SK-N-SH treated with all-trans-retinoic acid at 6 μM for 48 hours (cell line): ENCODE results near the gene DNAH1.
"Not testable (repeated sequence)": the region's sequence is repeated elsewhere in the genome, so short reads cannot be mapped to it uniquely, and the experiment has no call there.

Source experiments
- ATAC-seq: fragments of 200-7000 bp; cut with Tn5 transposase; 3 replicates; pipeline ENCODE4 v1.9.1; 2020; ENCODE audit warnings: mild to moderate bottlenecking, moderate library complexity
- ARNTL ChIP-seq: fragments of 450-650 bp; formaldehyde crosslinking; IDR thresholded peaks from 2 replicates; pipeline ENCODE4 v1.5.0; 2020; ENCODE audit warnings: low read depth, mild to moderate bottlenecking, moderate library complexity, borderline replicate concordance
- BACH2 ChIP-seq: fragments of 250-450 bp; sonication (Bioruptor Pico); IDR thresholded peaks from 2 replicates; pipeline ENCODE4 v1.9.0; 2021; ENCODE audit warnings: mild to moderate bottlenecking, borderline replicate concordance
- CSRNP3 ChIP-seq: fragments of 250-450 bp; sonication (Bioruptor Pico); IDR thresholded peaks from 2 replicates; pipeline ENCODE4 v1.5.1; 2021; ENCODE audit warnings: mild to moderate bottlenecking, moderate library complexity
- ESRRG ChIP-seq: fragments of 250-450 bp; sonication (Bioruptor Pico); IDR thresholded peaks from 2 replicates; pipeline ENCODE4 v1.6.1; 2021; ENCODE audit warnings: mild to moderate bottlenecking
- GLIS3 ChIP-seq: fragments of 250-450 bp; sonication (Bioruptor Pico); IDR thresholded peaks from 2 replicates; pipeline ENCODE4 v1.5.0; 2020; ENCODE audit warnings: mild to moderate bottlenecking, moderate library complexity
- ISL1 ChIP-seq: fragments of 250-450 bp; sonication (Bioruptor Pico); IDR thresholded peaks from 2 replicates; pipeline ENCODE4 v2.1.2; 2022; ENCODE audit warnings: mild to moderate bottlenecking, moderate library complexity
- OSR1 ChIP-seq: fragments of 250-450 bp; sonication (Bioruptor Pico); IDR thresholded peaks from 2 replicates; pipeline ENCODE4 v1.8.0; 2022; ENCODE audit warnings: moderate library complexity, mild to moderate bottlenecking, inconsistent platforms
- PATZ1 ChIP-seq: fragments of 250-450 bp; sonication (Bioruptor Pico); IDR thresholded peaks from 2 replicates; pipeline ENCODE4 v1.8.0; 2020; ENCODE audit warnings: mild to moderate bottlenecking, moderate library complexity, borderline replicate concordance
- POU6F1 ChIP-seq: fragments of 250-450 bp; sonication (Bioruptor Pico); IDR thresholded peaks from 2 replicates; pipeline ENCODE4 v1.8.0; 2021; ENCODE audit warnings: low read depth, mild to moderate bottlenecking, moderate library complexity, borderline replicate concordance
- PPARA ChIP-seq: fragments of 250-450 bp; sonication (Bioruptor Pico); IDR thresholded peaks from 2 replicates; pipeline ENCODE4 v1.5.0; 2020; ENCODE audit warnings: mild to moderate bottlenecking, borderline replicate concordance
- RARB ChIP-seq: fragments of 250-450 bp; sonication (Bioruptor Pico); IDR thresholded peaks from 2 replicates; pipeline ENCODE4 v1.8.0; 2021; ENCODE audit warnings: mild to moderate bottlenecking, moderate library complexity
- SNAI2 ChIP-seq: fragments of 250-450 bp; sonication (Bioruptor Pico); IDR thresholded peaks from 2 replicates; pipeline ENCODE4 v1.5.0; 2020; ENCODE audit warnings: mild to moderate bottlenecking, moderate library complexity
- TCF4 ChIP-seq: fragments of 250-450 bp; sonication (Bioruptor Pico); IDR thresholded peaks from 2 replicates; pipeline ENCODE4 v1.8.0; 2021; ENCODE audit warnings: mild to moderate bottlenecking, moderate library complexity, borderline replicate concordance
- TOX ChIP-seq: fragments of 250-450 bp; sonication (Bioruptor Pico); IDR thresholded peaks from 2 replicates; pipeline ENCODE4 v1.8.0; 2021; ENCODE audit warnings: mild to moderate bottlenecking, moderate library complexity, borderline replicate concordance
- ZC3H10 ChIP-seq: fragments of 250-450 bp; sonication (Bioruptor Pico); IDR thresholded peaks from 2 replicates; pipeline ENCODE4 v1.5.1; 2021; ENCODE audit warnings: mild to moderate bottlenecking, moderate library complexity
- ZFP3 ChIP-seq: fragments of 250-450 bp; sonication (Bioruptor Pico); IDR thresholded peaks from 2 replicates; pipeline ENCODE4 v1.5.0; 2020; ENCODE audit warnings: mild to moderate bottlenecking, moderate library complexity
- ZFP30 ChIP-seq: fragments of 450-650 bp; formaldehyde crosslinking; IDR thresholded peaks from 2 replicates; pipeline ENCODE4 v1.5.0; 2022; ENCODE audit warnings: mild to moderate bottlenecking, moderate library complexity
- ZNF70 ChIP-seq: fragments of 450-650 bp; formaldehyde crosslinking; IDR thresholded peaks from 2 replicates; pipeline ENCODE4 v1.5.0; 2020; ENCODE audit warnings: mild to moderate bottlenecking, moderate library complexity
- ZNF8 ChIP-seq: fragments of 450-650 bp; formaldehyde crosslinking; IDR thresholded peaks from 2 replicates; pipeline ENCODE4 v1.5.0; 2020; ENCODE audit warnings: mild to moderate bottlenecking, moderate library complexity
- TF ChIP-seq, protein P1 (sequence below): fragments of 250-450 bp; sonication (Bioruptor Pico); IDR thresholded peaks from 2 replicates; pipeline ENCODE4 v1.5.1; 2020; ENCODE audit warnings: low read depth, mild to moderate bottlenecking, moderate library complexity
- TF ChIP-seq, protein P2 (sequence below): fragments of 250-450 bp; sonication (Bioruptor Pico); IDR thresholded peaks from 2 replicates; pipeline ENCODE4 v1.5.0; 2020; ENCODE audit warnings: mild to moderate bottlenecking, moderate library complexity

The DNAH1 gene

GRCh38 chr3:52269776-52270175, 46.3 kb upstream of the DNAH1 start:
- TF ChIP-seq TCF4 (CRISPR knock-in tag) (no peak), RARB (no peak), ESRRG (CRISPR knock-in tag) (no peak), SNAI2 (CRISPR knock-in tag) (no peak), TOX (CRISPR knock-in tag) (no peak), ZNF70 (no peak), BACH2 (no peak), ISL1 (no peak), PPARA (CRISPR knock-in tag) (no peak), ARNTL (CRISPR knock-in tag) (no peak), OSR1 (CRISPR knock-in tag) (no peak), ZFP30 (CRISPR knock-in tag) (no peak), ZFP3 (no peak), GLIS3 (CRISPR knock-in tag) (no peak)
- TF ChIP-seq, protein P1, sequence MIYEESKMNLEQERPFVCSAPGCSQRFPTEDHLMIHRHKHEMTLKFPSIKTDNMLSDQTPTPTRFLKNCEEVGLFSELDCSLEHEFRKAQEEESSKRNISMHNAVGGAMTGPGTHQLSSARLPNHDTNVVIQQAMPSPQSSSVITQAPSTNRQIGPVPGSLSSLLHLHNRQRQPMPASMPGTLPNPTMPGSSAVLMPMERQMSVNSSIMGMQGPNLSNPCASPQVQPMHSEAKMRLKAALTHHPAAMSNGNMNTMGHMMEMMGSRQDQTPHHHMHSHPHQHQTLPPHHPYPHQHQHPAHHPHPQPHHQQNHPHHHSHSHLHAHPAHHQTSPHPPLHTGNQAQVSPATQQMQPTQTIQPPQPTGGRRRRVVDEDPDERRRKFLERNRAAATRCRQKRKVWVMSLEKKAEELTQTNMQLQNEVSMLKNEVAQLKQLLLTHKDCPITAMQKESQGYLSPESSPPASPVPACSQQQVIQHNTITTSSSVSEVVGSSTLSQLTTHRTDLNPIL: no peak
- ATAC-seq: no peak

- ATAC-seq: no peak
- TF ChIP-seq TOX (CRISPR knock-in tag) (no peak), ARNTL (CRISPR knock-in tag) (no peak), OSR1 (CRISPR knock-in tag) (no peak), POU6F1 (CRISPR knock-in tag) (no peak), PPARA (CRISPR knock-in tag) (no peak), CSRNP3 (CRISPR knock-in tag) (no peak), TCF4 (CRISPR knock-in tag) (no peak), SNAI2 (CRISPR knock-in tag) (no peak)
These were observed 45.8 kb upstream of the DNAH1 start for GRCh38 chr3:52270252-52270754.

- not testable (repeated sequence) for ATAC-seq
These were observed 43.9 kb upstream of the DNAH1 start for GRCh38 chr3:52272172-52272571.

DNA sequence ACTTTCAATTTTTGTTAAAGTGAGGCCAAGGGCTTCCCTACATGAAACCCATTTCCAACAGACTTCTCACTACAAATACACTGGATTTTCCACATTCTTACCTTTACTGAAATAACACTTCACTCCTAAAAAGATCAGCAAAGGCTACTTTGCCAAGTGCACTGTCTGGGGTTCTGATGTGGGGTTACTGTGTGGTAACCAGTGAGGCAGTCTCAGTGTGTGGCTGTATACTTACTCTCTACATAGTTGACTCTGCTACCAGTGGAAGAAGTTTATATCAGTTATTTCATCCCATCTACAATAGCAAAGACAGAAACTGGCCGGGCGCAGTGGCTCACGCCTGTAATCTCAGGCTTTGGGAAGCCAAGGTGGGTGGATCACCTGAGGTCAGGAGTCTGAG, 43.3 kb upstream of the DNAH1 start:
- no peak for ATAC-seq
- TF ChIP-seq PATZ1 (CRISPR knock-in tag) (no peak), ZFP30 (CRISPR knock-in tag) (no peak), ISL1 (no peak), ZC3H10 (CRISPR knock-in tag) (no peak), ZNF8 (CRISPR knock-in tag) (no peak), ARNTL (CRISPR knock-in tag) (no peak), ZFP3 (no peak), SNAI2 (CRISPR knock-in tag) (no peak), BACH2 (no peak), TCF4 (CRISPR knock-in tag) (no peak), GLIS3 (CRISPR knock-in tag) (no peak), POU6F1 (CRISPR knock-in tag) (no peak)
- TF ChIP-seq, protein P1: no peak
- TF ChIP-seq, protein P2, sequence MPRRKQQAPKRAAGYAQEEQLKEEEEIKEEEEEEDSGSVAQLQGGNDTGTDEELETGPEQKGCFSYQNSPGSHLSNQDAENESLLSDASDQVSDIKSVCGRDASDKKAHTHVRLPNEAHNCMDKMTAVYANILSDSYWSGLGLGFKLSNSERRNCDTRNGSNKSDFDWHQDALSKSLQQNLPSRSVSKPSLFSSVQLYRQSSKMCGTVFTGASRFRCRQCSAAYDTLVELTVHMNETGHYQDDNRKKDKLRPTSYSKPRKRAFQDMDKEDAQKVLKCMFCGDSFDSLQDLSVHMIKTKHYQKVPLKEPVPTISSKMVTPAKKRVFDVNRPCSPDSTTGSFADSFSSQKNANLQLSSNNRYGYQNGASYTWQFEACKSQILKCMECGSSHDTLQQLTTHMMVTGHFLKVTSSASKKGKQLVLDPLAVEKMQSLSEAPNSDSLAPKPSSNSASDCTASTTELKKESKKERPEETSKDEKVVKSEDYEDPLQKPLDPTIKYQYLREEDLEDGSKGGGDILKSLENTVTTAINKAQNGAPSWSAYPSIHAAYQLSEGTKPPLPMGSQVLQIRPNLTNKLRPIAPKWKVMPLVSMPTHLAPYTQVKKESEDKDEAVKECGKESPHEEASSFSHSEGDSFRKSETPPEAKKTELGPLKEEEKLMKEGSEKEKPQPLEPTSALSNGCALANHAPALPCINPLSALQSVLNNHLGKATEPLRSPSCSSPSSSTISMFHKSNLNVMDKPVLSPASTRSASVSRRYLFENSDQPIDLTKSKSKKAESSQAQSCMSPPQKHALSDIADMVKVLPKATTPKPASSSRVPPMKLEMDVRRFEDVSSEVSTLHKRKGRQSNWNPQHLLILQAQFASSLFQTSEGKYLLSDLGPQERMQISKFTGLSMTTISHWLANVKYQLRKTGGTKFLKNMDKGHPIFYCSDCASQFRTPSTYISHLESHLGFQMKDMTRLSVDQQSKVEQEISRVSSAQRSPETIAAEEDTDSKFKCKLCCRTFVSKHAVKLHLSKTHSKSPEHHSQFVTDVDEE (CRISPR knock-in tag): no peak

DNA sequence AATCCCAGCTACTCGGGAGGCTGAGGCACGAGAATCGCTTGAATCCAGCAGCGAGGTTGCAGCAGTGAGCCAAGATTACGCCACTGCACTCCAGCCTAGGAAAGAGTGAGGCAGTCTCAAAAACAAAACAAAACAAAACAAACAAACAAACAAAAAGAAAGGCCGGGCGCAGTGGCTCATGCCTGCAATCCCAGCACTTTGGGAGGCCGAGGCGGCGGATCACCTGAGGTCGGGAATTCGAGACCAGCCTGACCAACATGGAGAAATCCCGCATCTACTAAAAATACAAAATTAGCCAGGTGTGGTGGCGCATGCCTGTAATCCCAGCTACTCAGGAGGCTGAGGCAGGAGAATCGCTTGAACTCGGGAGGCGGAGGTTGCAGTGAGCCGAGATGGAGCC, 41.3 kb upstream of the DNAH1 start:
- not testable (repeated sequence) for ATAC-seq
